OCI-LY7 (cell line): ENCODE results near the gene SH3RF1. TPM values are rescaled to one million over a fixed set of nuclear protein-coding genes. Genes with fewer than 3 reads are reported as not detected.

Source experiments
- BruUV-seq: library from RNA; stranded (reverse); fragments of 400-500 nt; replicated peaks from 2 replicates; lab custom pipeline; 2021; lab: Mats Ljungman, UMichigan
- CTCF ChIA-PET: fragments of 300-600 bp; sonication (Branson Sonifier 250); formaldehyde crosslinking; loops from one replicate; lab custom pipeline; 2022; ENCODE audit warnings: antibody characterized with exemption; ENCODE audit not compliant: unreplicated experiment; lab: Charles Lee
- POLR2A ChIA-PET: fragments of 300-600 bp; sonication (Branson Sonifier 250); formaldehyde crosslinking; loops from one replicate; lab custom pipeline; 2022; ENCODE audit warnings: antibody characterized with exemption; lab: Charles Lee
- DNase-seq: peaks from one replicate; pipeline ENCODE4 v3.0.0-alpha.2; 2015; ENCODE audit warnings: low spot score
- H2AFZ ChIP-seq: fragments of 200-600 bp; sonication (generic), shearing (Covaris generic); 2 replicates; pipeline ENCODE4 v1.6.1; 2014; ENCODE audit warnings: mild to moderate bottlenecking, antibody characterized with exemption, low read length, moderate library complexity
- H3K27ac ChIP-seq: fragments of 200-600 bp; sonication (generic); 2 replicates; pipeline ENCODE4 v1.5.1; 2014; ENCODE audit warnings: mixed run types, low read depth, mild to moderate bottlenecking, moderate library complexity, low read length, inconsistent platforms; ENCODE audit not compliant: poor library complexity, severe bottlenecking
- H3K36me3 ChIP-seq: fragments of 200-600 bp; sonication (generic); 2 replicates; pipeline ENCODE4 v1.6.1; 2014; ENCODE audit warnings: mild to moderate bottlenecking, antibody characterized with exemption, low read length, moderate library complexity, mixed read lengths; ENCODE audit not compliant: insufficient read depth
- H3K4me1 ChIP-seq: fragments of 200-600 bp; sonication (generic); 2 replicates; pipeline ENCODE4 v1.5.1; 2014; ENCODE audit warnings: mild to moderate bottlenecking, low read length; ENCODE audit not compliant: insufficient read depth, poor library complexity, severe bottlenecking
- H3K4me2 ChIP-seq: fragments of 200-600 bp; sonication (generic); 2 replicates; pipeline ENCODE4 v1.6.1; 2014; ENCODE audit warnings: mild to moderate bottlenecking, low read length
- H3K4me3 ChIP-seq: fragments of 200-600 bp; sonication (generic); 2 replicates; pipeline ENCODE4 v1.5.1; 2014; ENCODE audit warnings: mild to moderate bottlenecking, low read depth, low read length; ENCODE audit not compliant: poor library complexity, severe bottlenecking
- H3K79me2 ChIP-seq: fragments of 200-600 bp; sonication (generic); 2 replicates; pipeline ENCODE4 v1.6.1; 2016; ENCODE audit warnings: low read depth, mild to moderate bottlenecking, low read length, moderate library complexity, mixed read lengths; ENCODE audit not compliant: insufficient read depth
- H3K9me2 ChIP-seq: fragments of 200-600 bp; sonication (generic); 2 replicates; pipeline ENCODE4 v1.6.1; 2016; ENCODE audit warnings: mild to moderate bottlenecking, low read length, mixed read lengths; ENCODE audit not compliant: insufficient read depth
- H3K9me3 ChIP-seq: fragments of 200-600 bp; sonication (generic); 2 replicates; pipeline ENCODE4 v1.6.1; 2014; ENCODE audit warnings: mild to moderate bottlenecking, mixed run types, low read length, mixed read lengths
- H4K20me1 ChIP-seq: fragments of 200-600 bp; sonication (generic); 2 replicates; pipeline ENCODE4 v1.6.1; 2014; ENCODE audit warnings: mild to moderate bottlenecking, antibody characterized with exemption, low read length, moderate library complexity, mixed read lengths; ENCODE audit not compliant: insufficient read depth
- CTCF ChIP-seq: fragments of 200-600 bp; sonication (generic); conservative IDR thresholded peaks from 2 replicates; pipeline ENCODE4 v1.5.1; 2014; ENCODE audit warnings: mild to moderate bottlenecking, antibody characterized with exemption, low read length, moderate library complexity, mixed read lengths
- EZH2phosphoT487 ChIP-seq: fragments of 200-600 bp; sonication (generic); IDR thresholded peaks from 2 replicates; pipeline ENCODE4 v1.6.1; 2018; ENCODE audit warnings: low read depth, borderline replicate concordance, mild to moderate bottlenecking, mixed run types, antibody characterized with exemption, low read length, moderate library complexity, mixed read lengths
- intact Hi-C: fragments of 100-400 bp; cut with micrococcal nuclease; formaldehyde crosslinking; loops from one replicate; pipeline ENCODE4 v1.10.0; 2022; ENCODE audit not compliant: unreplicated experiment
- total RNA-seq, 2 experiments: library from RNA; depleted of rRNA in 1 of 2; stranded (reverse); fragments of >200 nt in 1 of 2; shearing (Covaris generic) in 1 of 2; gene quantifications; 2 replicates each; pipeline ENCODE4 v1.2.3, GENCODE V29; 2014 to 2022

Gene SH3RF1
- total RNA-seq, 2 experiments from 2014 or later, result not detected

- Histone ChIP-seq H4K20me1 (no peaks in the 10 kb centered on the region), H3K4me3 (no peak overlapping the region), H2AFZ (no peak overlapping the region), H3K9me3 (no peaks in the 10 kb centered on the region), H3K4me2 (no peak overlapping the region), H3K4me1 (no peaks in the 10 kb centered on the region), H3K79me2 (no peaks in the 10 kb centered on the region), H3K36me3 (no peaks in the 10 kb centered on the region), H3K9me2 (no peaks in the 10 kb centered on the region), H3K27ac (no peak overlapping the region)
- intact Hi-C loops, result no loop called here
- POLR2A ChIA-PET, result interaction anchor here (0.7 kb wide), 1 partner anchor 985 kb away, joined by 3 read pairs; no protein-coding TSS in a partner anchor
- no peak for TF ChIP-seq CTCF
- no peak for TF ChIP-seq EZH2phosphoT487
- no peak for DNase-seq
- CTCF ChIA-PET, result no interaction called here
- no TSS peak for BruUV-seq
These were observed 16.2 kb downstream of the SH3RF1 start for GRCh38 chr4:169254546-169254983.

GRCh38 chr4:169253904-169254303 is 16.9 kb downstream of the SH3RF1 start:
- intact Hi-C loops, result no loop called here
- no peak overlapping the region for H3K4me2 ChIP-seq
- ChIA-PET CTCF (no interaction called here), POLR2A (no interaction called here)
- no peaks in the 10 kb centered on the region for H3K4me1 ChIP-seq
- no TSS peak for BruUV-seq
- DNase-seq, result no peak
- no peaks in the 10 kb centered on the region for H3K79me2 ChIP-seq
- no peak overlapping the region for H2AFZ ChIP-seq
- no peak overlapping the region for H3K27ac ChIP-seq
- H3K9me2 ChIP-seq, result no peaks in the 10 kb centered on the region
- no peaks in the 10 kb centered on the region for H3K36me3 ChIP-seq
- no peak overlapping the region for H3K4me3 ChIP-seq
- TF ChIP-seq EZH2phosphoT487 (no peak), CTCF (no peak)
- H3K9me3 ChIP-seq, result no peaks in the 10 kb centered on the region
- H4K20me1 ChIP-seq, result no peaks in the 10 kb centered on the region

GRCh38 chr4:169253113-169253671 is 17.6 kb downstream of the SH3RF1 start:
- CTCF ChIA-PET, result no interaction called here
- no peaks in the 10 kb centered on the region for H3K4me1 ChIP-seq

More at GRCh38 chr4:169253113-169253671, 17.6 kb downstream of the SH3RF1 start:
- H3K36me3 ChIP-seq, result no peaks in the 10 kb centered on the region
- H3K4me3 ChIP-seq, result no peak overlapping the region
- no peaks in the 10 kb centered on the region for H3K79me2 ChIP-seq
- H3K9me2 ChIP-seq, result no peaks in the 10 kb centered on the region
- BruUV-seq, result no TSS peak
- no peak overlapping the region for H3K4me2 ChIP-seq
- H3K27ac ChIP-seq, result no peak overlapping the region
- POLR2A ChIA-PET, result no interaction called here
- intact Hi-C loops, result no loop called here
- no peaks in the 10 kb centered on the region for H4K20me1 ChIP-seq
- H2AFZ ChIP-seq, result no peak overlapping the region
- DNase-seq, result no peak
- TF ChIP-seq EZH2phosphoT487, result no peak
- TF ChIP-seq CTCF, result no peak
- no peaks in the 10 kb centered on the region for H3K9me3 ChIP-seq
